K562 (cell line): Measurements from ENCODE around the gene PGPEP1. TPM values are rescaled to one million over a fixed set of nuclear protein-coding genes. Genes with fewer than 3 reads are reported as not detected.

ENCODE experiments used
- CSDE1 ChIP-seq, 2 experiments: fragments of 450-650 bp; IDR thresholded peaks; 2 replicates each; pipeline ENCODE4 v1.6.1; 2016; ENCODE audit warnings: mild to moderate bottlenecking in 1 of 2
- ELK1 ChIP-seq: sonication (generic); formaldehyde crosslinking; IDR thresholded peaks from 2 replicates; pipeline ENCODE4 v1.8.1; 2022; ENCODE audit warnings: missing genetic modification reagents
- ETV5 ChIP-seq: sonication (generic); formaldehyde crosslinking; IDR thresholded peaks from 2 replicates; pipeline ENCODE4 v1.4.0; 2020; ENCODE audit warnings: low read depth, mild to moderate bottlenecking, missing genetic modification reagents
- HEY1 ChIP-seq: fragments of 250-450 bp; sonication (Bioruptor Pico); IDR thresholded peaks from 2 replicates; pipeline ENCODE4 v1.5.0; 2020; ENCODE audit warnings: mild to moderate bottlenecking, moderate library complexity, borderline replicate concordance
- MAZ ChIP-seq, 2 experiments: fragments of 450-650 bp in 1 of 2; sonication (generic) in 1 of 2; formaldehyde crosslinking; IDR thresholded peaks in 1 of 2; conservative IDR thresholded peaks in 1 of 2; 2 replicates each; pipeline versions ENCODE4 v1.4.0 to v1.5.0; 2020; ENCODE audit warnings: mild to moderate bottlenecking in 1 of 2, missing genetic modification reagents in 1 of 2
- NCOA6 ChIP-seq: fragments of 450-650 bp; IDR thresholded peaks from 2 replicates; pipeline ENCODE4 v1.6.1; 2017; ENCODE audit warnings: mild to moderate bottlenecking
- NEUROD1 ChIP-seq: fragments of 150-350 bp; IDR thresholded peaks from 2 replicates; pipeline ENCODE4 v1.6.1; 2014; ENCODE audit warnings: borderline replicate concordance, low read length, low read depth; ENCODE audit not compliant: partially characterized antibody
- OTX1 ChIP-seq: fragments of 450-650 bp; formaldehyde crosslinking; IDR thresholded peaks from 2 replicates; pipeline ENCODE4 v1.4.0; 2022; ENCODE audit warnings: mild to moderate bottlenecking
- PHB ChIP-seq: fragments of 250-450 bp; sonication (Bioruptor Pico); IDR thresholded peaks from 2 replicates; pipeline ENCODE4 v1.5.0; 2021
- SMARCB1 ChIP-seq: IDR thresholded peaks from 2 replicates; pipeline ENCODE4 v1.6.1; 2011; ENCODE audit warnings: improper control_type of control experiment, low read depth; ENCODE audit not compliant: insufficient read length
- THAP7 ChIP-seq: fragments of 250-450 bp; sonication (Bioruptor Pico); IDR thresholded peaks from 2 replicates; pipeline ENCODE4 v1.5.0; 2021
- ZFX ChIP-seq: sonication (generic); formaldehyde crosslinking; IDR thresholded peaks from 2 replicates; pipeline ENCODE4 v1.8.0; 2022; ENCODE audit warnings: mild to moderate bottlenecking, missing genetic modification reagents, moderate library complexity
- ZNF408 ChIP-seq: fragments of 250-450 bp; sonication (Bioruptor Pico); IDR thresholded peaks from 2 replicates; pipeline ENCODE4 v1.4.0; 2020; ENCODE audit warnings: low read depth, mild to moderate bottlenecking, moderate library complexity
- ZZZ3 ChIP-seq: fragments of 450-650 bp; IDR thresholded peaks from 2 replicates; pipeline ENCODE4 v1.6.1; 2016; ENCODE audit warnings: antibody characterized with exemption, mild to moderate bottlenecking, moderate library complexity
- polyA plus RNA-seq, 8 experiments: library from polyadenylated mRNA; depleted of rRNA in 4 of 8; stranded (reverse) in 5 of 8; unstranded in 3 of 8; fragments of >200 nt; fragmentation: Nextera tagmentation in 2 of 8; fragmentation: Illumina TruSeq in 1 of 8; extraction: Ambion mirVana in 2 of 8; extraction: Trizol in 1 of 8; gene quantifications; 2 replicates each; pipeline versions ENCODE4 v1.2.1 to v1.2.3, GENCODE V29; 2011 to 2014; ENCODE audit warnings: inconsistent platforms in 1 of 8, missing spikeins in 1 of 8
- total RNA-seq, 7 experiments: library from RNA; depleted of rRNA in 6 of 7; stranded (reverse); fragments of >200 nt in 6 of 7; fragmentation: Illumina TruSeq in 2 of 7; extraction: Trizol in 2 of 7; gene quantifications; 2 replicates each; pipeline versions ENCODE4 v1.2.1 to v1.2.3, GENCODE V29; 2011 to 2021; ENCODE audit warnings: low replicate concordance in 1 of 7
- TF ChIP-seq, protein P1 (sequence below): fragments of 200-600 bp; sonication (generic); IDR thresholded peaks from one replicate; pipeline ENCODE4 v1.6.1; 2012; ENCODE audit warnings: mild to moderate bottlenecking, low read depth, low read length, inconsistent platforms

Gene PGPEP1
- total and polyA plus RNA-seq, 9 of the 15 experiments (the other 6 are each of a cell fraction or from before 2014, with no cell fraction given) = 10.0 to 69.6 (median 33.5) TPM

- TF ChIP-seq ELK1 (CRISPR knock-in tag) = no peak
- 0 out of 2 replicates have a peak, but pooled peaks have one; percentile 77 for TF ChIP-seq OTX1
- TF ChIP-seq ZZZ3 = no peak
- peak; percentile 51 for TF ChIP-seq SMARCB1
- TF ChIP-seq THAP7 = no peak; the same call in 1 of the 2 replicates
- peak; percentile 5; the same call in 1 of the 2 replicates for TF ChIP-seq HEY1 (CRISPR knock-in tag)
- TF ChIP-seq, protein P1, sequence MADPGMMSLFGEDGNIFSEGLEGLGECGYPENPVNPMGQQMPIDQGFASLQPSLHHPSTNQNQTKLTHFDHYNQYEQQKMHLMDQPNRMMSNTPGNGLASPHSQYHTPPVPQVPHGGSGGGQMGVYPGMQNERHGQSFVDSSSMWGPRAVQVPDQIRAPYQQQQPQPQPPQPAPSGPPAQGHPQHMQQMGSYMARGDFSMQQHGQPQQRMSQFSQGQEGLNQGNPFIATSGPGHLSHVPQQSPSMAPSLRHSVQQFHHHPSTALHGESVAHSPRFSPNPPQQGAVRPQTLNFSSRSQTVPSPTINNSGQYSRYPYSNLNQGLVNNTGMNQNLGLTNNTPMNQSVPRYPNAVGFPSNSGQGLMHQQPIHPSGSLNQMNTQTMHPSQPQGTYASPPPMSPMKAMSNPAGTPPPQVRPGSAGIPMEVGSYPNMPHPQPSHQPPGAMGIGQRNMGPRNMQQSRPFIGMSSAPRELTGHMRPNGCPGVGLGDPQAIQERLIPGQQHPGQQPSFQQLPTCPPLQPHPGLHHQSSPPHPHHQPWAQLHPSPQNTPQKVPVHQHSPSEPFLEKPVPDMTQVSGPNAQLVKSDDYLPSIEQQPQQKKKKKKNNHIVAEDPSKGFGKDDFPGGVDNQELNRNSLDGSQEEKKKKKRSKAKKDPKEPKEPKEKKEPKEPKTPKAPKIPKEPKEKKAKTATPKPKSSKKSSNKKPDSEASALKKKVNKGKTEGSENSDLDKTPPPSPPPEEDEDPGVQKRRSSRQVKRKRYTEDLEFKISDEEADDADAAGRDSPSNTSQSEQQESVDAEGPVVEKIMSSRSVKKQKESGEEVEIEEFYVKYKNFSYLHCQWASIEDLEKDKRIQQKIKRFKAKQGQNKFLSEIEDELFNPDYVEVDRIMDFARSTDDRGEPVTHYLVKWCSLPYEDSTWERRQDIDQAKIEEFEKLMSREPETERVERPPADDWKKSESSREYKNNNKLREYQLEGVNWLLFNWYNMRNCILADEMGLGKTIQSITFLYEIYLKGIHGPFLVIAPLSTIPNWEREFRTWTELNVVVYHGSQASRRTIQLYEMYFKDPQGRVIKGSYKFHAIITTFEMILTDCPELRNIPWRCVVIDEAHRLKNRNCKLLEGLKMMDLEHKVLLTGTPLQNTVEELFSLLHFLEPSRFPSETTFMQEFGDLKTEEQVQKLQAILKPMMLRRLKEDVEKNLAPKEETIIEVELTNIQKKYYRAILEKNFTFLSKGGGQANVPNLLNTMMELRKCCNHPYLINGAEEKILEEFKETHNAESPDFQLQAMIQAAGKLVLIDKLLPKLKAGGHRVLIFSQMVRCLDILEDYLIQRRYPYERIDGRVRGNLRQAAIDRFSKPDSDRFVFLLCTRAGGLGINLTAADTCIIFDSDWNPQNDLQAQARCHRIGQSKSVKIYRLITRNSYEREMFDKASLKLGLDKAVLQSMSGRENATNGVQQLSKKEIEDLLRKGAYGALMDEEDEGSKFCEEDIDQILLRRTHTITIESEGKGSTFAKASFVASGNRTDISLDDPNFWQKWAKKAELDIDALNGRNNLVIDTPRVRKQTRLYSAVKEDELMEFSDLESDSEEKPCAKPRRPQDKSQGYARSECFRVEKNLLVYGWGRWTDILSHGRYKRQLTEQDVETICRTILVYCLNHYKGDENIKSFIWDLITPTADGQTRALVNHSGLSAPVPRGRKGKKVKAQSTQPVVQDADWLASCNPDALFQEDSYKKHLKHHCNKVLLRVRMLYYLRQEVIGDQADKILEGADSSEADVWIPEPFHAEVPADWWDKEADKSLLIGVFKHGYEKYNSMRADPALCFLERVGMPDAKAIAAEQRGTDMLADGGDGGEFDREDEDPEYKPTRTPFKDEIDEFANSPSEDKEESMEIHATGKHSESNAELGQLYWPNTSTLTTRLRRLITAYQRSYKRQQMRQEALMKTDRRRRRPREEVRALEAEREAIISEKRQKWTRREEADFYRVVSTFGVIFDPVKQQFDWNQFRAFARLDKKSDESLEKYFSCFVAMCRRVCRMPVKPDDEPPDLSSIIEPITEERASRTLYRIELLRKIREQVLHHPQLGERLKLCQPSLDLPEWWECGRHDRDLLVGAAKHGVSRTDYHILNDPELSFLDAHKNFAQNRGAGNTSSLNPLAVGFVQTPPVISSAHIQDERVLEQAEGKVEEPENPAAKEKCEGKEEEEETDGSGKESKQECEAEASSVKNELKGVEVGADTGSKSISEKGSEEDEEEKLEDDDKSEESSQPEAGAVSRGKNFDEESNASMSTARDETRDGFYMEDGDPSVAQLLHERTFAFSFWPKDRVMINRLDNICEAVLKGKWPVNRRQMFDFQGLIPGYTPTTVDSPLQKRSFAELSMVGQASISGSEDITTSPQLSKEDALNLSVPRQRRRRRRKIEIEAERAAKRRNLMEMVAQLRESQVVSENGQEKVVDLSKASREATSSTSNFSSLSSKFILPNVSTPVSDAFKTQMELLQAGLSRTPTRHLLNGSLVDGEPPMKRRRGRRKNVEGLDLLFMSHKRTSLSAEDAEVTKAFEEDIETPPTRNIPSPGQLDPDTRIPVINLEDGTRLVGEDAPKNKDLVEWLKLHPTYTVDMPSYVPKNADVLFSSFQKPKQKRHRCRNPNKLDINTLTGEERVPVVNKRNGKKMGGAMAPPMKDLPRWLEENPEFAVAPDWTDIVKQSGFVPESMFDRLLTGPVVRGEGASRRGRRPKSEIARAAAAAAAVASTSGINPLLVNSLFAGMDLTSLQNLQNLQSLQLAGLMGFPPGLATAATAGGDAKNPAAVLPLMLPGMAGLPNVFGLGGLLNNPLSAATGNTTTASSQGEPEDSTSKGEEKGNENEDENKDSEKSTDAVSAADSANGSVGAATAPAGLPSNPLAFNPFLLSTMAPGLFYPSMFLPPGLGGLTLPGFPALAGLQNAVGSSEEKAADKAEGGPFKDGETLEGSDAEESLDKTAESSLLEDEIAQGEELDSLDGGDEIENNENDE = no peak
- TF ChIP-seq ZNF408 (CRISPR knock-in tag) = no peak
- no peak for TF ChIP-seq PHB (CRISPR knock-in tag)
- peak; percentile 75 for TF ChIP-seq NEUROD1
- TF ChIP-seq CSDE1 (IDR thresholded peaks at IDR 0.05) = no peak; a peak in 1 of 4 replicates
- TF ChIP-seq ETV5 (CRISPR knock-in tag) = no peak
- TF ChIP-seq NCOA6 = no peak
- peak; percentile 54 for TF ChIP-seq ZFX (CRISPR knock-in tag)
- TF ChIP-seq MAZ (CRISPR knock-in tag; conservative IDR thresholded peaks at IDR 0.05 in 1 of 2, IDR thresholded peaks at IDR 0.05 in 1 of 2) = peak; percentile 79 to 86
Observed at GRCh38 chr19:18385675-18386542, 45.5 kb downstream of the PGPEP1 start, which contains the start of gene GDF15 (continued).
